ENCODE measurements around the gene CRMP1. TPM values are rescaled to one million over a fixed set of nuclear protein-coding genes. Genes with fewer than 3 reads are reported as not detected.

Gene CRMP1
- total and polyA plus RNA-seq, 2 experiments from 2014 or later = 1.3 TPM; not detected in 1

DNA sequence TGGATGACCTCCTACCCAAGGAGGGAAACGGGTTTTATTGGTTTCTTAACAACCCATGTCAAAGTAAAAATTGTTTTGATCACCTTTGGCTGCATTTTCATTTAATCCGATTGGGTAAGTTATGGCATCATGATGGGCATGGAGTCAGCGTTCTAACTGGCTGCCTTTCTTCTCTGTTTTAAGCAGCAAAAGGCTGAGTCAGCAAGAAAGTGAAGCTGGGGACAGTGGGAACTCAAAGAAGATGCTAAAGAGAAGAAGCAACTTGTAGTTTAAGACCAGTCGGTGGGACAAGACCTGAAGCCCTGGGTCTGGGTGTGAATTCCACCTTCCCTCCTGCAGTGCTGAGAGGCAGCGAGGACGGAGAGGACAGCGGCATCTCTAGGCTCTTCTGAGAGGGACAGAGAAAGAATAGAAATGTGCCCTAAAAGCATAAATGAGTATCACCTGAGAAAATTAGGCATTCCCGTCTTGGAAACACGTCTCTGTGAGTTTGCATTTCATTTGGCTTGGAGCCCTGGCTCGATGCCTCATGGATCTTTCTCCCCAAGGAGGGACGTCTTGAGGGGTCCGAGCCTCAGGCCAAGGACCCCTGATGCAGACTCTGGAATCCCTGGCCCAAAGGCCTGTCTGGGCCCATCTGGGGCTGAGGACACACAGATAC, 82.0 kb downstream of the CRMP1 start:
- TF ChIP-seq EZH2phosphoT487 (IDR thresholded peaks at IDR 0.05; ENCODE audit: insufficient read depth, low read depth) (no peak), EZH2 (IDR thresholded peaks at IDR 0.05; ENCODE audit: insufficient read depth, poor library complexity, severe bottlenecking) (no peak)
- Histone ChIP-seq H3K27ac (no peak overlapping the region), H3K9me2 (ENCODE audit: insufficient read depth) (no peaks in the 10 kb centered on the region), H3K4me3 (no peak overlapping the region), H3K4me1 (ENCODE audit: insufficient read depth) (no peaks in the 10 kb centered on the region), H3K4me2 (ENCODE audit: unreplicated experiment) (no peak overlapping the region), H3K36me3 (ENCODE audit: low read depth) (peaks cover 25% of the 10 kb centered on the region), H3K9me3 (ENCODE audit: low read depth) (no peaks in the 10 kb centered on the region), H3K79me2 (ENCODE audit: insufficient read depth) (no peaks in the 10 kb centered on the region), H4K20me1 (ENCODE audit: insufficient read depth) (no peaks in the 10 kb centered on the region), H3F3A (ENCODE audit: insufficient read depth) (0 out of 2 replicates have a peak, but pooled peaks cover 4% of the 10 kb centered on the region), H3K27me3 (replicated peaks; ENCODE audit: insufficient read depth) (no peaks in the 10 kb centered on the region), H3K9ac (no peak overlapping the region), H2AFZ (no peak overlapping the region)
- in situ Hi-C loops (cut with MboI) = loop anchor here (25.0 kb wide), 1 partner anchor 774 kb away; no protein-coding TSS in a partner anchor
- 81 to 83% methylated on average over 12 of the region's 12 CpGs for WGBS, 2 experiments (ENCODE audit: low coverage in 1 of 2, low lambda C conversion rate in 2 of 2, missing lambda C conversion rate in 2 of 2)
- no peak for DNase-seq

DNA sequence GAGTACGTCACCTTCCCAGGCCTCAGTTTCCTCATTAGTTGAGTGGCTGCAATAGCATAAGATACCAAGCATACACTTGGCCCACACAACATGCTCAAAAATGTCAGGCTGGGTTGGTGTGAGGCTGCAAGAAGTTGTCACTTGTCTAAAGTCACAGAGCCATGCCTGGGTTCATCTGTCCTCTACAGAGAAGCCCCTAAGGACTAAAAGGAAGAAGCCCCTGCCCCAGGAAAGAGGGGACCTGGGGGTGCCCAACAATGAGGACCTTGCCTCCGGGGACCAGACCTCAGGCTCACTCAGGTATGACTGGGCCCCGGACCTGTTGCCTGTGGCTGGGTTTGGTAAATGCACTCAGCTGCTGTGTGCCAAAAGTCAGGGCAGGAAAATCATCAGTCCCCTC, 82.7 kb downstream of the CRMP1 start:
- Histone ChIP-seq H3K27ac (no peak overlapping the region), H3K9ac (no peak overlapping the region), H3K4me3 (no peak overlapping the region), H2AFZ (no peak overlapping the region), H3K4me2 (ENCODE audit: unreplicated experiment) (no peak overlapping the region), H3K27me3 (replicated peaks; ENCODE audit: insufficient read depth) (no peaks in the 10 kb centered on the region), H3K4me1 (ENCODE audit: insufficient read depth) (no peaks in the 10 kb centered on the region), H3K9me3 (ENCODE audit: low read depth) (no peaks in the 10 kb centered on the region), H3K36me3 (ENCODE audit: low read depth) (peaks cover 25% of the 10 kb centered on the region), H3K9me2 (ENCODE audit: insufficient read depth) (no peaks in the 10 kb centered on the region), H3K79me2 (ENCODE audit: insufficient read depth) (no peaks in the 10 kb centered on the region), H4K20me1 (ENCODE audit: insufficient read depth) (no peaks in the 10 kb centered on the region), H3F3A (ENCODE audit: insufficient read depth) (0 out of 2 replicates have a peak, but pooled peaks cover 4% of the 10 kb centered on the region)
- no peak for DNase-seq
- in situ Hi-C loops (cut with MboI) = loop anchor here (25.0 kb wide), 1 partner anchor 773 kb away; no protein-coding TSS in a partner anchor
- 96 to 100% methylated on average over 3 of the region's 3 CpGs for WGBS, 2 experiments (ENCODE audit: low coverage in 1 of 2, low lambda C conversion rate in 2 of 2, missing lambda C conversion rate in 2 of 2)
- TF ChIP-seq EZH2 (IDR thresholded peaks at IDR 0.05; ENCODE audit: insufficient read depth, poor library complexity, severe bottlenecking) (no peak), EZH2phosphoT487 (IDR thresholded peaks at IDR 0.05; ENCODE audit: insufficient read depth, low read depth) (no peak)

DNA sequence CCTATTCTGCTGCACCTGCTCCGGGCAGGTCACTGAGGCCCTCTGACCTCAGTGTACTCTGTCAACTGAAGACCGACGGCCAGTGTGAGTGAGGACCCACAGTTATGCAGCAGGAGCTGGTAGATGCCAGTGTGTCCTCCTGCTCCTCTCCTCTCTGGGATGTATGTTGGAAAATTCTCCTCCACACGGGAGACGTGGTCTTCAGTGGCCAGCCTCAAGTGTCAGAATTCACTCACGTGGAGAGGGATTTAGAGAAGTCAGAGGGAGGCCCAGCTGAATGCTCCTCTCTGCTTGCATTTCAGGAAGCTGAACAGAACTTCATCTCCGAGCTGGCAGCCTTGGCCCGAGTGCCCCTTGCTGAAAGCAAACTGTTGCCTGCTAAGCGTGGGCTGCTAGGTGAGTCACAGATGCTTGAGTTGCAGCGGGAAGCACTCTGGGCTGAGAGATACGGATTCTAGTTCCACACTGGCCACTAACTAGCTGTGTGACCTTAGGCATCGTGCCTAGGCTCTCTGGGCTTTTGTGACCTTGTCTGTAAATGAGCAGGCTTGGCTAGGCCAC, 83.6 kb downstream of the CRMP1 start:
- TF ChIP-seq EZH2phosphoT487 (IDR thresholded peaks at IDR 0.05; ENCODE audit: insufficient read depth, low read depth) = no peak
- TF ChIP-seq EZH2 (IDR thresholded peaks at IDR 0.05; ENCODE audit: insufficient read depth, poor library complexity, severe bottlenecking) = no peak
- Histone ChIP-seq H3K4me2 (ENCODE audit: unreplicated experiment) (no peak overlapping the region), H2AFZ (no peak overlapping the region), H3K27me3 (replicated peaks; ENCODE audit: insufficient read depth) (no peaks in the 10 kb centered on the region), H3K4me3 (no peak overlapping the region), H3K9ac (no peak overlapping the region), H3K36me3 (ENCODE audit: low read depth) (peaks cover 25% of the 10 kb centered on the region), H3K79me2 (ENCODE audit: insufficient read depth) (no peaks in the 10 kb centered on the region), H3K4me1 (ENCODE audit: insufficient read depth) (no peaks in the 10 kb centered on the region), H3K9me3 (ENCODE audit: low read depth) (no peaks in the 10 kb centered on the region), H3K27ac (no peak overlapping the region), H3K9me2 (ENCODE audit: insufficient read depth) (no peaks in the 10 kb centered on the region), H3F3A (ENCODE audit: insufficient read depth) (0 out of 2 replicates have a peak, but pooled peaks cover 4% of the 10 kb centered on the region), H4K20me1 (ENCODE audit: insufficient read depth) (no peaks in the 10 kb centered on the region)
- 90 to 91% methylated on average over 12 of the region's 12 CpGs for WGBS, 2 experiments (ENCODE audit: low coverage in 1 of 2, low lambda C conversion rate in 2 of 2, missing lambda C conversion rate in 2 of 2)
- in situ Hi-C loops (cut with MboI) = loop anchor here (25.0 kb wide), 1 partner anchor 772 kb away; no protein-coding TSS in a partner anchor
- DNase-seq = peak; percentile 20

DNA sequence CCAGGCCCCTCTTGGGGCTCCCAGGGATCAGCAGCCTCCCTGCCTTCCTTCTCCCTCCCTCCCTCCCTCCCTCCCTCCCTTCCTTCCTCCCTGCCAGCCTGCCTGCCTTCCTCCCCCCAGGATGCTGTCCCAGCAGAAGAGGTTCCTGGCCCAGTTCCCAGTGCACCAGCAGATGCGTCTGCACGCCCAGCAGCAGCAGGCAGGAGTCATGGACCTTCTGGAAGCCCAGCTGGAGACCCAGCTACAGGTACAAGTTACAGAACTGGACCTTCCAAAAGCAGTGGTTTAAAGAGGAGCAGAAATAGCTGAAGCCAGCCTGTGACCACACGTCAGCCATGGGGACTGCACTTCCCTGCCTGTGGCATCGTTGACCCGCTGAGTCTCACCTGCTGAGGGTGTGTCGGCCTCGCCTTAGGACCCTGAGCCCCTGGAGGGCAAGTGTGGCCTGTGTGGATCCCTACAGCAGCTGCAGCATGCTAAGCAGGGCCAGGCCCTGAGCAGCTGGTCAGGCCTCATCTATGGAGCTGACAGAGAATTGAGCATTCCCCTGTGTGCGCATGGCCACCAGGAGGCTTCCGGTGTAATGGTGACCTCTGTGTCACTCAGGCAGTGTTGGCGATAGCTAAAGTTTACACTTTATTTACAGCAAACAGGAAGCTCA, 84.7 kb downstream of the CRMP1 start:
- no peak overlapping the region for H3K9ac ChIP-seq
- H3K4me1 ChIP-seq (ENCODE audit: insufficient read depth) = no peaks in the 10 kb centered on the region
- H3K9me2 ChIP-seq (ENCODE audit: insufficient read depth) = no peaks in the 10 kb centered on the region
- H3K79me2 ChIP-seq (ENCODE audit: insufficient read depth) = no peaks in the 10 kb centered on the region
- TF ChIP-seq EZH2phosphoT487 (IDR thresholded peaks at IDR 0.05; ENCODE audit: insufficient read depth, low read depth) = no peak
- TF ChIP-seq EZH2 (IDR thresholded peaks at IDR 0.05; ENCODE audit: insufficient read depth, poor library complexity, severe bottlenecking) = no peak
- peaks cover 25% of the 10 kb centered on the region for H3K36me3 ChIP-seq (ENCODE audit: low read depth)
- H3K9me3 ChIP-seq (ENCODE audit: low read depth) = no peaks in the 10 kb centered on the region
- H3K4me2 ChIP-seq (ENCODE audit: unreplicated experiment) = no peak overlapping the region
- H3K27ac ChIP-seq = no peak overlapping the region
- 0 out of 2 replicates have a peak, but pooled peaks cover 4% of the 10 kb centered on the region for H3F3A ChIP-seq (ENCODE audit: insufficient read depth)
- no peak overlapping the region for H2AFZ ChIP-seq
- 90 to 93% methylated on average over 10 of the region's 10 CpGs for WGBS, 2 experiments (ENCODE audit: low coverage in 1 of 2, low lambda C conversion rate in 2 of 2, missing lambda C conversion rate in 2 of 2)
- in situ Hi-C loops (cut with MboI) = loop anchor here (25.0 kb wide), 1 partner anchor 771 kb away; no protein-coding TSS in a partner anchor
- H3K4me3 ChIP-seq = no peak overlapping the region
- no peaks in the 10 kb centered on the region for H3K27me3 ChIP-seq (replicated peaks; ENCODE audit: insufficient read depth)
- H4K20me1 ChIP-seq (ENCODE audit: insufficient read depth) = no peaks in the 10 kb centered on the region
- no peak for DNase-seq
